GM19438 (cell line): Measurements from ENCODE around the gene MUC6.

Source experiments
- ATAC-seq: cut with Tn5 transposase; IDR thresholded peaks from one replicate; pipeline ENCODE4 v1.9.1; 2021; ENCODE audit warnings: low read depth; ENCODE audit not compliant: unreplicated experiment

The MUC6 gene

GRCh38 chr11:1036303-1036923, at the start of gene MUC6:
TSS of gene MUC6 (minus strand) at chr11:1036718. CDS start at chr11:1036655, 63 bp downstream.
- ATAC-seq = no peak

GRCh38 chr11:1085440-1086170, 49.1 kb upstream of the MUC6 start:
- ATAC-seq = no peak

GRCh38 chr11:1084561-1085439, 48.3 kb upstream of the MUC6 start:
- no peak for ATAC-seq

GRCh38 chr11:1083621-1084551, 47.4 kb upstream of the MUC6 start:
- ATAC-seq = no peak

GRCh38 chr11:1082728-1083620, 46.5 kb upstream of the MUC6 start:
- ATAC-seq = no peak

- no peak for ATAC-seq
These were observed 45.8 kb upstream of the MUC6 start for GRCh38 chr11:1082346-1082727.

GRCh38 chr11:1081601-1082311, 45.2 kb upstream of the MUC6 start:
- ATAC-seq = no peak

- no peak for ATAC-seq
These were observed 41.7 kb upstream of the MUC6 start for GRCh38 chr11:1078191-1078601.

- ATAC-seq = no peak
These were observed 41.0 kb upstream of the MUC6 start for GRCh38 chr11:1077417-1078119.

GRCh38 chr11:1077033-1077416, 40.5 kb upstream of the MUC6 start:
- ATAC-seq = no peak

- no peak for ATAC-seq
These were observed 39.6 kb upstream of the MUC6 start for GRCh38 chr11:1076061-1076665.

GRCh38 chr11:1075341-1075911, 38.9 kb upstream of the MUC6 start:
- ATAC-seq = no peak

- ATAC-seq = no peak
These were observed 38.0 kb upstream of the MUC6 start, which contains the start of gene MUC2 for GRCh38 chr11:1074244-1075221. TSS of gene MUC2 (plus strand) at chr11:1074874.

GRCh38 chr11:1073851-1074243, 37.3 kb upstream of the MUC6 start:
- ATAC-seq = no peak

- no peak for ATAC-seq
These were observed 36.8 kb upstream of the MUC6 start for GRCh38 chr11:1073261-1073724.

- ATAC-seq = no peak
These were observed 36.3 kb upstream of the MUC6 start for GRCh38 chr11:1072821-1073231.
